ENCODE results near the gene UNCX. TPM values are rescaled to one million over a fixed set of nuclear protein-coding genes. Genes with fewer than 3 reads are reported as not detected.

The UNCX gene
- total and polyA plus RNA-seq, 2 of the 8 experiments (the other 6 are each of a cell fraction or from before 2014, with no cell fraction given), result not detected

DNA sequence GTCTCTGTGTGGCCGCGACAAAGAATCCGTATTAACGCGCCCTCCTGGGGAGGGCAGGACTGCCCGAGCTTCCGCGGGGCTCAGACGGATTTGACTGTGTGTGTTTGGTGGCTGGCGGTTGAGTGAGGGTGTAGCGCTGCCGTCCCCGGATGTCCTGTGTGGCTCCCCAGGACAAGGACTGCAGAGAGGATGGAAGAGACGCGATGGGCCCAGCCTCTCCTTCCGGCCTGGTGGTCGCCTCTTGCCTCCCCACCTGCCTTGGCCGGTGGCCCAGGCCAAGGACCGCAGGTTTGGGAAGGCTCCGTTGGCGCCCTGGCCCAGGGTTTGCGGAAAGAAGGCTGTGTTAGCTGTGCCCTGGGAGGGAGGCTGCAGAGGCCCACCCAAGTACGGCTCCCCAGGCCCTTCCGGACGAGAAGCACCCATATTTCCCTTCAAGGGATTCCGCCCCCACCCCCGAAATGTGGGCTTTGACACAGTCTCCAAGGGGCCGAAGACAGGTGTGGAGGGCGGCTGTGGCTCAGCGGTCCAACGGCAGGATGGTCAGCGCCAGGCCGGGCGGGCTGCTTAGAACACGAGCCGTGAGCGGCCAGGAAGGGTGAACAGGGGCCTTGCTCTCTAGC is 2.3 kb downstream of the UNCX start:
- Histone ChIP-seq H3K4me3 (ENCODE audit: extremely low read depth in 1 of 4, insufficient read depth in 2 of 4, low read depth in 3 of 4, low read length in 4 of 4) (peak overlapping the region in 2 of 4 experiments; percentile 7 to 10; a peak in 2 of 8 replicates), H2BK15ac (ENCODE audit: low read length) (no peak overlapping the region)
- 4% methylated on average over 32 of the region's 37 CpGs; no CpG with 5 or more reads in 1 of the 2 experiments for WGBS, 2 experiments (ENCODE audit: extremely low coverage in 1 of 2, insufficient coverage in 1 of 2, insufficient read length in 1 of 2, insufficient replicate concordance in 2 of 2, low coverage in 1 of 2, low lambda C conversion rate in 2 of 2, missing lambda C conversion rate in 1 of 2)
- TF ChIP-seq HDAC2 (IDR thresholded peaks at IDR 0.05; ENCODE audit: borderline replicate concordance in 1 of 2, low read depth in 2 of 2, low read length in 2 of 2) (no peak), YY1 (IDR thresholded peaks at IDR 0.05; ENCODE audit: low read depth, low read length) (no peak), PHF8 (conservative IDR thresholded peaks at IDR 0.05; ENCODE audit: low read depth, low read length) (no peak), CREB1 (IDR thresholded peaks at IDR 0.05) (0 out of 2 replicates have a peak, but pooled peaks have one; percentile 1), RAD21 (IDR thresholded peaks at IDR 0.05 in 1 of 2, conservative IDR thresholded peaks at IDR 0.05 in 1 of 2; ENCODE audit: low read depth in 2 of 2, low read length in 2 of 2) (no peak), SP2 (IDR thresholded peaks at IDR 0.05; ENCODE audit: low read length) (no peak), RFX5 (IDR thresholded peaks at IDR 0.05; ENCODE audit: borderline replicate concordance, low read depth, low read length) (no peak), KDM4A (IDR thresholded peaks at IDR 0.05; ENCODE audit: low read depth, low read length, severe bottlenecking) (no peak), TAF7 (optimal IDR thresholded peaks at IDR 0.05; ENCODE audit: borderline replicate concordance, low read depth, low read length) (no peak)
- TF ChIP-seq, protein P1, sequence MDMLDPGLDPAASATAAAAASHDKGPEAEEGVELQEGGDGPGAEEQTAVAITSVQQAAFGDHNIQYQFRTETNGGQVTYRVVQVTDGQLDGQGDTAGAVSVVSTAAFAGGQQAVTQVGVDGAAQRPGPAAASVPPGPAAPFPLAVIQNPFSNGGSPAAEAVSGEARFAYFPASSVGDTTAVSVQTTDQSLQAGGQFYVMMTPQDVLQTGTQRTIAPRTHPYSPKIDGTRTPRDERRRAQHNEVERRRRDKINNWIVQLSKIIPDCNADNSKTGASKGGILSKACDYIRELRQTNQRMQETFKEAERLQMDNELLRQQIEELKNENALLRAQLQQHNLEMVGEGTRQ (IDR thresholded peaks at IDR 0.05; ENCODE audit: low read length), result no peak

More for the DNA sequence above, 2.3 kb downstream of the UNCX start:
- H3K56ac ChIP-seq (replicated peaks; ENCODE audit: insufficient read length, low read depth, low read length), result no peak overlapping the region
- peak overlapping the region; percentile 92; the same call in 1 of the 2 replicates for H2BK12ac ChIP-seq (ENCODE audit: low read depth, low read length)
- peaks cover 5% of the 10 kb centered on the region; the same call in 1 of the 2 replicates for H3K23me2 ChIP-seq (ENCODE audit: low read depth, low read length)
- peaks cover 19 to 27% of the 10 kb centered on the region in 2 experiments for H4K20me1 ChIP-seq (replicated peaks in 1 of 2; ENCODE audit: control insufficient read depth in 1 of 2, insufficient read depth in 2 of 2, low read length in 2 of 2)
- CTCF ChIA-PET (ENCODE audit: partially characterized antibody), result interaction anchor here (0.6 to 1.8 kb wide), 5 partner anchors 8 to 52 kb away, joined by 3 to 7 read pairs (median 3); no protein-coding TSS in a partner anchor
- POLR2A ChIA-PET (ENCODE audit: partially characterized antibody), result interaction anchor here (0.6 to 3.4 kb wide), 4 partner anchors 9 to 30 kb away, joined by 4 to 14 read pairs (median 8); no protein-coding TSS in a partner anchor
- no peaks in the 10 kb centered on the region for H3K79me1 ChIP-seq (ENCODE audit: low read depth, low read length)
- peak overlapping the region; percentile 38 for H3K4ac ChIP-seq (replicated peaks; ENCODE audit: insufficient read length, low read depth, low read length)
- H3K14ac ChIP-seq (ENCODE audit: insufficient read length), result no peak overlapping the region
- H4K8ac ChIP-seq (ENCODE audit: extremely low read depth, insufficient read depth, low read length), result no peak overlapping the region; the same call in 1 of the 2 replicates
- H2BK5ac ChIP-seq (ENCODE audit: low read depth, low read length), result no peak overlapping the region; the same call in 1 of the 2 replicates
- no peak overlapping the region for H3K9ac ChIP-seq (replicated peaks in 1 of 4; ENCODE audit: extremely low read depth in 1 of 4, low read depth in 3 of 4, low read length in 3 of 4)
- H3K79me2 ChIP-seq (ENCODE audit: control insufficient read depth in 1 of 2, insufficient read depth in 2 of 2, low read length in 2 of 2), result no peaks in the 10 kb centered on the region
- no peaks in the 10 kb centered on the region for H3K9me3 ChIP-seq (ENCODE audit: insufficient read depth in 2 of 2, low read depth in 1 of 2, low read length in 1 of 2)
- H3K18ac ChIP-seq (ENCODE audit: extremely low read depth, low read length), result peak overlapping the region; percentile 60; the same call in 1 of the 2 replicates
- H2BK20ac ChIP-seq (ENCODE audit: low read length), result no peak overlapping the region
- peaks cover 6 to 36% (median 26%) of the 10 kb centered on the region in 4 experiments for H3K4me1 ChIP-seq (replicated peaks in 1 of 4; ENCODE audit: control insufficient read depth in 3 of 4, insufficient read depth in 4 of 4, low read length in 3 of 4)
- peaks cover 0 to 26% (median 0%) of the 10 kb centered on the region in 4 experiments; a peak in 1 of 8 replicates for H3K36me3 ChIP-seq (ENCODE audit: control insufficient read depth in 2 of 4, insufficient read depth in 4 of 4, low read length in 3 of 4)
- no peak overlapping the region for H3K27ac ChIP-seq (ENCODE audit: low read depth, low read length)
- peaks cover 93 to 97% (median 96%) of the 10 kb centered on the region in 4 experiments for H3K27me3 ChIP-seq (replicated peaks in 1 of 4; ENCODE audit: control insufficient read depth in 3 of 4, extremely low read depth in 1 of 4, insufficient read depth in 3 of 4, low read length in 3 of 4)
- H2AFZ ChIP-seq (ENCODE audit: low read length), result no peak overlapping the region
- no peak overlapping the region for H2BK120ac ChIP-seq (replicated peaks; ENCODE audit: low read depth, low read length)
- DNase-seq (ENCODE audit: low read depth in 1 of 2, low spot score in 2 of 2) (peak; percentile 49 to 75), FAIRE-seq (no peak)
- no peak overlapping the region for H2AK5ac ChIP-seq (ENCODE audit: low read depth, low read length)
- no peak overlapping the region for H4K5ac ChIP-seq (ENCODE audit: insufficient read length, low read depth, low read length)
- H4K91ac ChIP-seq (replicated peaks; ENCODE audit: insufficient read length, low read length), result peak overlapping the region; percentile 65
- peak overlapping the region; percentile 50 to 54 for H3K4me2 ChIP-seq (ENCODE audit: insufficient read depth in 1 of 2, low read depth in 2 of 2, low read length in 2 of 2)
- no peak overlapping the region for H3K23ac ChIP-seq (ENCODE audit: insufficient read length)
